ENCODE data around the gene PWWP2B. TPM values are rescaled to one million over a fixed set of nuclear protein-coding genes. Genes with fewer than 3 reads are reported as not detected.
A peak's percentile ranks its signal among the peaks of the same experiment; 100 is the strongest.
"Not testable (repeated sequence)": the region's sequence is repeated elsewhere in the genome, so short reads cannot be mapped to it uniquely, and the experiment has no call there.

Gene PWWP2B
- total and polyA plus RNA-seq, 10 of the 15 experiments (the other 5 are each of a cell fraction or from before 2014, with no cell fraction given): 0.04 to 0.87 (median 0.35) TPM; not detected in 4

DNA sequence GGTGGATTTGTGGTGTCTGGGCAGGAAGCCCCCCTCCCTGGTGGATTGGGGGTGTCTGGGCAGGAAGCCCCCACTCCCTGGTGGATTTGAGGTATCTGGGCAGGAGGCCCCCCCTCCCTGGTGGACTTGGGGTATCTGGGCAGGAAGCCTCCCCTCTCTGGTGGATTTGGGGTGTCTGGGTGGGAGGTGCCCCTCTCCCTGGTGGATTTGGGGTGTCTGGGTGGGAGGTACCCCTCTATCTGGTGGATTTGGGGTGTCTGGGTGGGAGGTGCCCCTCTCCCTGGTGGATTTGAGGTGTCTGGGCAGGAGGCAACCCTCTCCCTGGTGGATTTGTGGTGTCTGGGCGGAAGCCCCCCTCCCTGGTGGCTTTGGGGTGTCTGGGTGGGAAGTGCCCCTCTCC, 10.1 kb upstream of the PWWP2B start:
- H3K9me3 ChIP-seq (replicated peaks; ENCODE audit: control insufficient read depth, insufficient read depth, low read length); FAIRE-seq; CTCF ChIA-PET; H3K4me3 ChIP-seq; H3K9ac ChIP-seq (ENCODE audit: control insufficient read depth, insufficient read depth, low read length); H2AFZ ChIP-seq (ENCODE audit: control insufficient read depth, low read depth, low read length); H4K20me1 ChIP-seq (ENCODE audit: control insufficient read depth, insufficient read depth); H3K79me2 ChIP-seq (ENCODE audit: control insufficient read depth, insufficient read depth, low read length); H3K36me3 ChIP-seq (ENCODE audit: control insufficient read depth in 2 of 2, insufficient read depth in 2 of 2, low read length in 1 of 2); intact Hi-C loops (cut with micrococcal nuclease; ENCODE audit: unreplicated experiment); SMC1A ChIA-PET (ENCODE audit: uncharacterized antibody, unreplicated experiment); DNase-seq (ENCODE audit: low read depth, low spot score); in situ Hi-C loops (cut with MboI); ATAC-seq; BruUV-seq (replicated peaks); POLR2A ChIA-PET; H3K27ac ChIP-seq (ENCODE audit: control insufficient read depth, insufficient read depth); H3K27me3 ChIP-seq (replicated peaks in 1 of 2; ENCODE audit: control insufficient read depth in 2 of 2, insufficient read depth in 2 of 2, low read length in 1 of 2); H3K4me2 ChIP-seq (ENCODE audit: control insufficient read depth, insufficient read depth); H3K4me1 ChIP-seq (ENCODE audit: control insufficient read depth, insufficient read depth, low read length): not testable (repeated sequence)
- RAD21 ChIA-PET (ENCODE audit: unreplicated experiment): interaction anchor here (0.7 kb wide), 2 partner anchors 60 to 67 kb away, joined by 4 read pairs; no protein-coding TSS in a partner anchor
- WGBS (ENCODE audit: insufficient coverage, insufficient replicate concordance, low lambda C conversion rate, missing lambda C conversion rate): 50% methylated on average over 1 of the region's 1 CpG

DNA sequence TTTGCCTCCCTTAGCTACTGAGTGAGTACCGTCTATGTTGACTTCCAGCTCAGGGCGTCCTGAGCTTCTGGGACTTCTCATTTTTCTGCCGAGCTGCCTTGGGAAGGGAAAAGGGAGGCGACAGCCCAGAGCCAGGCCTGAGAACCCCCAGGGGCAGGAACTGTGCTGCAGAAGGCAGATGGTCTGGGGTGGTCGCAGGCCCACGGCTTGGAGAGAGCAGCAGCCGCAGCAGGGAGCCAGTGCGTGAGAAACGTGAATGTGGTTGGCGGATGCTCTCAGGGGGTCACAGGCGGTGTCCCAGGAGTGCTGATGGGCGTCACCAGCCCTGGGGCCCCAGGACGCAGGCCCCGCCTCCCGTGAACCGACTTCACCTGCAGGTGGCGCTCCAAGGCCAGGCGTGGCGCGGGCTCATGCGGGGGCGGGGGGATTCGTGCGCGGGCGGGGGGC, 9.2 kb upstream of the PWWP2B start:
- Histone ChIP-seq H3K27ac (ENCODE audit: control insufficient read depth, insufficient read depth) (no peak overlapping the region), H3K4me3 (no peak overlapping the region), H3K4me2 (ENCODE audit: control insufficient read depth, insufficient read depth) (no peak overlapping the region), H3K79me2 (ENCODE audit: control insufficient read depth, insufficient read depth, low read length) (no peaks in the 10 kb centered on the region), H2AFZ (ENCODE audit: control insufficient read depth, low read depth, low read length) (peak overlapping the region; percentile 33; the same call in 1 of the 2 replicates), H4K20me1 (ENCODE audit: control insufficient read depth, insufficient read depth) (no peaks in the 10 kb centered on the region), H3K27me3 (replicated peaks in 1 of 2; ENCODE audit: control insufficient read depth in 2 of 2, insufficient read depth in 2 of 2, low read length in 1 of 2) (no peaks in the 10 kb centered on the region; a peak in 1 of 4 replicates), H3K9ac (ENCODE audit: control insufficient read depth, insufficient read depth, low read length) (no peak overlapping the region; the same call in 1 of the 2 replicates), H3K9me3 (replicated peaks; ENCODE audit: control insufficient read depth, insufficient read depth, low read length) (no peaks in the 10 kb centered on the region), H3K36me3 (ENCODE audit: control insufficient read depth in 2 of 2, insufficient read depth in 2 of 2, low read length in 1 of 2) (no peaks in the 10 kb centered on the region), H3K4me1 (ENCODE audit: control insufficient read depth, insufficient read depth, low read length) (no peaks in the 10 kb centered on the region; the same call in 1 of the 2 replicates)
- intact Hi-C loops (cut with micrococcal nuclease; ENCODE audit: unreplicated experiment): no loop called here
- ChIA-PET CTCF (interaction anchor here (0.6 to 0.9 kb wide), 4 partner anchors 18 to 67 kb away, joined by 3 to 5 read pairs (median 3); no protein-coding TSS in a partner anchor), POLR2A (no interaction called here), SMC1A (ENCODE audit: uncharacterized antibody, unreplicated experiment) (no interaction called here), RAD21 (ENCODE audit: unreplicated experiment) (interaction anchor here (0.7 to 0.8 kb wide), 3 partner anchors 59 to 66 kb away, joined by 3 to 4 read pairs (median 4); no protein-coding TSS in a partner anchor)
- in situ Hi-C loops (cut with MboI): no loop called here
- no peak for FAIRE-seq
- DNase-seq (ENCODE audit: low read depth, low spot score): no peak
- ATAC-seq: peak; percentile 79
- 0% methylated on average over 12 of the region's 26 CpGs for WGBS (ENCODE audit: insufficient coverage, insufficient replicate concordance, low lambda C conversion rate, missing lambda C conversion rate)
- BruUV-seq (replicated peaks): no TSS peak
- TF ChIP-seq ELK1 (IDR thresholded peaks at IDR 0.05; ENCODE audit: low read depth, low read length) (no peak), FOXK2 (IDR thresholded peaks at IDR 0.05) (no peak), TCF12 (IDR thresholded peaks at IDR 0.05; ENCODE audit: low read depth, low read length) (0 out of 2 replicates have a peak, but pooled peaks have one; percentile 17), POU2F2 (IDR thresholded peaks at IDR 0.05; ENCODE audit: borderline replicate concordance, low read depth, low read length) (no peak), MTA2 (IDR thresholded peaks at IDR 0.05; ENCODE audit: low read depth) (no peak), HDGF (IDR thresholded peaks at IDR 0.05) (0 out of 2 replicates have a peak, but pooled peaks have one; percentile 37), EZH2 (IDR thresholded peaks at IDR 0.05; ENCODE audit: borderline replicate concordance, control insufficient read depth, low read depth, low read length) (no peak), NBN (IDR thresholded peaks at IDR 0.05) (0 out of 2 replicates have a peak, but pooled peaks have one; percentile 35), SUZ12 (IDR thresholded peaks at IDR 0.05; ENCODE audit: unreplicated experiment) (no peak), LARP7 (IDR thresholded peaks at IDR 0.05) (0 out of 2 replicates have a peak, but pooled peaks have one; percentile 45), GATAD2B (conservative IDR thresholded peaks at IDR 0.05; ENCODE audit: low read depth) (peak; percentile 75), RAD21 (IDR thresholded peaks at IDR 0.05; ENCODE audit: insufficient read depth, low read depth, low read length) (peak; percentile 63), TCF3 (IDR thresholded peaks at IDR 0.05; ENCODE audit: borderline replicate concordance, insufficient read depth, low read depth, low read length) (no peak), NFYA (IDR thresholded peaks at IDR 0.05; ENCODE audit: borderline replicate concordance, low read depth, low read length) (no peak), MEF2B (IDR thresholded peaks at IDR 0.05; ENCODE audit: partially characterized antibody, poor library complexity, severe bottlenecking) (peak; percentile 87), SIX5 (IDR thresholded peaks at IDR 0.05; ENCODE audit: low read depth, low read length, severe bottlenecking) (no peak), RFX5 (IDR thresholded peaks at IDR 0.05; ENCODE audit: low read depth, low read length) (no peak), SRF (IDR thresholded peaks at IDR 0.05; ENCODE audit: low read depth in 2 of 2, low read length in 2 of 2) (no peak), RB1 (IDR thresholded peaks at IDR 0.05; ENCODE audit: borderline replicate concordance) (no peak)
